KOPT-K1 (cell line): ENCODE measurements around the gene PRR18.

Source experiments
- H3K27ac ChIP-seq: fragments of 200-600 bp; sonication (generic); 2 replicates; pipeline ENCODE4 v1.5.1; 2016; ENCODE audit warnings: antibody characterized with exemption, mild to moderate bottlenecking, low read depth, low read length; ENCODE audit not compliant: poor library complexity, severe bottlenecking
- H3K36me3 ChIP-seq: fragments of 200-600 bp; sonication (generic); 2 replicates; pipeline ENCODE4 v1.5.1; 2017; ENCODE audit warnings: antibody characterized with exemption, mild to moderate bottlenecking, low read length, moderate library complexity; ENCODE audit not compliant: insufficient read depth
- H3K9me3 ChIP-seq: fragments of 200-600 bp; sonication (generic); 2 replicates; pipeline ENCODE4 v1.5.1; 2017; ENCODE audit warnings: antibody characterized with exemption, low read length, mild to moderate bottlenecking; ENCODE audit not compliant: insufficient read depth, poor library complexity, severe bottlenecking

The PRR18 gene

GRCh38 chr6:166257911-166258318 is 50.3 kb downstream of the PRR18 start:
- Histone ChIP-seq H3K27ac (peak overlapping the region; percentile 89), H3K36me3 (no peaks in the 10 kb centered on the region), H3K9me3 (no peaks in the 10 kb centered on the region)
